IMR-90 (cell line): ENCODE measurements around the gene SCYGR3.

Experiments used
- BHLHE40 ChIP-seq: fragments of 150-350 bp; IDR thresholded peaks from 2 replicates; pipeline ENCODE4 v1.6.1; 2016; ENCODE audit warnings: mild to moderate bottlenecking, low read depth, low read length
- CHD1 ChIP-seq: IDR thresholded peaks from 2 replicates; pipeline ENCODE4 v1.6.1; 2012; ENCODE audit warnings: low read depth, low read length, improper control_type of control experiment
- CTCF ChIP-seq: conservative IDR thresholded peaks from 2 replicates; pipeline ENCODE4 v1.5.1; 2012; ENCODE audit warnings: mild to moderate bottlenecking, low read depth, low read length, improper control_type of control experiment
- MAFK ChIP-seq: IDR thresholded peaks from 2 replicates; pipeline ENCODE4 v1.6.1; 2012; ENCODE audit warnings: low read depth, low read length, improper control_type of control experiment
- MAZ ChIP-seq: IDR thresholded peaks from 2 replicates; pipeline ENCODE4 v1.6.1; 2012; ENCODE audit warnings: low read depth, mild to moderate bottlenecking, low read length, improper control_type of control experiment, moderate library complexity, borderline replicate concordance
- MXI1 ChIP-seq: IDR thresholded peaks from 2 replicates; pipeline ENCODE4 v1.6.1; 2012; ENCODE audit warnings: low read depth, mild to moderate bottlenecking, low read length, moderate library complexity, borderline replicate concordance
- POLR2A ChIP-seq: IDR thresholded peaks from 2 replicates; pipeline ENCODE4 v1.6.1; 2012; ENCODE audit warnings: mild to moderate bottlenecking, low read depth, low read length
- RAD21 ChIP-seq: IDR thresholded peaks from 2 replicates; pipeline ENCODE4 v1.6.1; 2012; ENCODE audit warnings: low read length, improper control_type of control experiment
- RCOR1 ChIP-seq: IDR thresholded peaks from 2 replicates; pipeline ENCODE4 v1.6.1; 2012; ENCODE audit warnings: mild to moderate bottlenecking, low read length, improper control_type of control experiment; ENCODE audit not compliant: insufficient replicate concordance
- RFX5 ChIP-seq: IDR thresholded peaks from 2 replicates; pipeline ENCODE4 v1.8.0; 2012; ENCODE audit warnings: low read depth, mild to moderate bottlenecking, low read length, moderate library complexity
- SMC3 ChIP-seq: fragments of 150-350 bp; IDR thresholded peaks from 2 replicates; pipeline ENCODE4 v1.6.1; 2016; ENCODE audit warnings: low read depth, mild to moderate bottlenecking, antibody characterized with exemption, low read length, moderate library complexity
- USF2 ChIP-seq: fragments of 150-350 bp; IDR thresholded peaks from 2 replicates; pipeline ENCODE4 v1.6.1; 2017; ENCODE audit warnings: mild to moderate bottlenecking, antibody characterized with exemption, low read length, low read depth

- TF ChIP-seq BHLHE40 (no peak), CTCF (no peak), POLR2A (no peak), RCOR1 (no peak), MAFK (no peak), MAZ (no peak), RAD21 (no peak), SMC3 (no peak), MXI1 (no peak), CHD1 (no peak), USF2 (no peak), RFX5 (no peak)
Observed at GRCh38 chr2:227597998-227598397, 16.6 kb downstream of the SCYGR3 start.
